Stromal cell of bone marrow (primary cell): ENCODE data around the gene BTBD10.

Source experiments
- DNase-seq: peaks from one replicate; pipeline ENCODE4 v3.0.0-alpha.2; 2012; ENCODE audit warnings: low read depth

BTBD10 gene

GRCh38 chr11:13462901-13463778 is at the start of gene BTBD10:
Gene BTBD10 (minus strand): TSS chr11:13463222. CDS start chr11:13445124, 18,098 bp downstream.
- peak; percentile 91 for DNase-seq

GRCh38 chr11:13503393-13503792 is 40.4 kb upstream of the BTBD10 start:
- no peak for DNase-seq

GRCh38 chr11:13502492-13502891 is 39.5 kb upstream of the BTBD10 start:
- no peak for DNase-seq

GRCh38 chr11:13495929-13496328 is 32.9 kb upstream of the BTBD10 start, which contains the start of gene PTH:
Gene PTH (minus strand): TSS chr11:13495997. CDS start chr11:13492855, 3,142 bp downstream.
- DNase-seq, result no peak

- no peak for DNase-seq
Observed at GRCh38 chr11:13494051-13494450, 31.0 kb upstream of the BTBD10 start.

GRCh38 chr11:13487661-13488030 is 24.6 kb upstream of the BTBD10 start:
- no peak for DNase-seq

GRCh38 chr11:13486926-13487660 is 24.1 kb upstream of the BTBD10 start:
- no peak for DNase-seq

- DNase-seq, result no peak
Observed at GRCh38 chr11:13480198-13480597, 17.2 kb upstream of the BTBD10 start.

- DNase-seq, result no peak
Observed at GRCh38 chr11:13479688-13480087, 16.7 kb upstream of the BTBD10 start.

- no peak for DNase-seq
Observed at GRCh38 chr11:13475091-13475490, 12.1 kb upstream of the BTBD10 start.

GRCh38 chr11:13473013-13473722 is 10.1 kb upstream of the BTBD10 start:
- no peak for DNase-seq

- no peak for DNase-seq
Observed at GRCh38 chr11:13468750-13469149, 5.7 kb upstream of the BTBD10 start.

- no peak for DNase-seq
Observed at GRCh38 chr11:13465909-13466371, 2.9 kb upstream of the BTBD10 start.

- no peak for DNase-seq
Observed at GRCh38 chr11:13463779-13464290, 813 bp upstream of the BTBD10 start.

- DNase-seq, result no peak
Observed at GRCh38 chr11:13462311-13462900, 616 bp downstream of the BTBD10 start.

GRCh38 chr11:13461291-13461690 is 1.7 kb downstream of the BTBD10 start:
- no peak for DNase-seq

GRCh38 chr11:13450832-13451397 is 12.1 kb downstream of the BTBD10 start:
- no peak for DNase-seq

- DNase-seq, result no peak
Observed at GRCh38 chr11:13449522-13449921, 13.5 kb downstream of the BTBD10 start.

- DNase-seq, result no peak
Observed at GRCh38 chr11:13448876-13449275, 14.1 kb downstream of the BTBD10 start.

- no peak for DNase-seq
Observed at GRCh38 chr11:13446444-13446843, 16.6 kb downstream of the BTBD10 start.

GRCh38 chr11:13445588-13445987 is 17.4 kb downstream of the BTBD10 start:
- no peak for DNase-seq
